Fibroblast of villous mesenchyme (primary cell): ENCODE measurements around the gene UNK. TPM values are rescaled to one million over a fixed set of nuclear protein-coding genes. Genes with fewer than 3 reads are reported as not detected.

Source experiments
- DNase-seq: peaks from one replicate; pipeline ENCODE4 v3.0.0-alpha.2; 2010; ENCODE audit warnings: low read depth
- H3K4me3 ChIP-seq: 2 replicates; pipeline ENCODE4 v1.5.1; 2011; ENCODE audit warnings: low read depth, mild to moderate bottlenecking, low read length
- total RNA-seq: library from RNA; depleted of rRNA; stranded (reverse); fragments of >200 nt; gene quantifications from 2 replicates; pipeline ENCODE4 v1.2.3, GENCODE V29; 2012
- TF ChIP-seq, protein P1 (sequence below): IDR thresholded peaks from 2 replicates; pipeline ENCODE4 v1.5.1; 2012; ENCODE audit warnings: low read depth, mild to moderate bottlenecking, low read length; ENCODE audit not compliant: insufficient read depth

The UNK gene
- 19.9 and 23.5 TPM in 2 replicates for total RNA-seq

DNA sequence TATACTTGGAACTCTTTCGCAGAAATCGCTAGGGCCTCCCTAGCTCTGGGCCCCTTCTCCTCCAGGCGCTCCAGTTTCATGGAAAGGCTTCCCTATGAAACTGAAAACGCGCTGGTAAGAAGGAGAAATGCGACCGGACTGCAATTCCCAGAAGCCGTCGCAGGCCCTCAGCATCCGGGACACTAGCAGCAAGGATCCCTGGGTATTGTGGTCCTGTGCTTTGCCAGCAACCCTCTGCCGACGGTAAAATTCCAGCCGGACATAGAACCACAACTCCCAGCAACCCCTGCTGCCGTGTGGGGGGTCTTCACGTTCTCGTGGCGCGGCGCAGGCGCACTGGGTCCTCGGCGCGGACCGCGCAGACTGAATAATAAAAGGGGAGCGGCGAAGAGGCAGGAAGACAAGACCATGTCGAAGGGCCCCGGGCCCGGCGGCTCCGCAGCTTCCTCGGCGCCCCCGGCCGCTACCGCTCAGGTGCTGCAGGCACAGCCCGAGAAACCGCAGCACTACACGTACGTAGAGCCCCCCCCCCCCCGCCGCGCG, at the start of gene UNK:
Gene UNK, plus strand, starts transcription at position 334 of the 543 bp plus-strand sequence. Its CDS starts 75 bp downstream, at position 409.
- DNase-seq = peak; percentile 100
- peak within 1 kb of the TSS; percentile 67 for H3K4me3 ChIP-seq
- TF ChIP-seq, protein P1, sequence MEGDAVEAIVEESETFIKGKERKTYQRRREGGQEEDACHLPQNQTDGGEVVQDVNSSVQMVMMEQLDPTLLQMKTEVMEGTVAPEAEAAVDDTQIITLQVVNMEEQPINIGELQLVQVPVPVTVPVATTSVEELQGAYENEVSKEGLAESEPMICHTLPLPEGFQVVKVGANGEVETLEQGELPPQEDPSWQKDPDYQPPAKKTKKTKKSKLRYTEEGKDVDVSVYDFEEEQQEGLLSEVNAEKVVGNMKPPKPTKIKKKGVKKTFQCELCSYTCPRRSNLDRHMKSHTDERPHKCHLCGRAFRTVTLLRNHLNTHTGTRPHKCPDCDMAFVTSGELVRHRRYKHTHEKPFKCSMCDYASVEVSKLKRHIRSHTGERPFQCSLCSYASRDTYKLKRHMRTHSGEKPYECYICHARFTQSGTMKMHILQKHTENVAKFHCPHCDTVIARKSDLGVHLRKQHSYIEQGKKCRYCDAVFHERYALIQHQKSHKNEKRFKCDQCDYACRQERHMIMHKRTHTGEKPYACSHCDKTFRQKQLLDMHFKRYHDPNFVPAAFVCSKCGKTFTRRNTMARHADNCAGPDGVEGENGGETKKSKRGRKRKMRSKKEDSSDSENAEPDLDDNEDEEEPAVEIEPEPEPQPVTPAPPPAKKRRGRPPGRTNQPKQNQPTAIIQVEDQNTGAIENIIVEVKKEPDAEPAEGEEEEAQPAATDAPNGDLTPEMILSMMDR = no peak

DNA sequence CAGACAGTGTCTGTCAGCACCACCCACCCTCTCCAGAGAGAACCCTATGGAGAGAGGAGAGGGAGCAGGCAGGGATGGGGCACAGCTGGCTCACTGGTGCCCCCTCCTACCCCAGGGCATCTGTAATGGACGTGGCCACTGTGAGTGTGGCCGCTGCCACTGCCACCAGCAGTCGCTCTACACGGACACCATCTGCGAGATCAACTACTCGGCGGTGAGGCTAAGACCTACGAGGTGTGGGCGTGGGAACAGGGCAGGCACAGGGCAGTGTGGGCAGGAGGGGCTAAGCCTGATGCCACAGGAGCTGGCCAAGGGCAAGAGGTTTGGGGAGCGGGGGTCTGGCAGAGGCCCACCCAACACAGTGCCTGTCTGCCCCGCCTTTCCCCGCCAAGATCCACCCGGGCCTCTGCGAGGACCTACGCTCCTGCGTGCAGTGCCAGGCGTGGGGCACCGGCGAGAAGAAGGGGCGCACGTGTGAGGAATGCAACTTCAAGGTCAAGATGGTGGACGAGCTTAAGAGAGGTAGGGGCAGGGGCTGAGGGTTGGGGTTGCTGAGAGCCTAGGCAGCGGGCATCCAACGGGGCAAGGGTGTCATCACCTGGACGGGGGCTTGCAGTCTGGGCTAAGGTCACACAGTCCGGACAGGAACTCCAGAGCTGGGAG, 48.3 kb upstream of the UNK start:
- TF ChIP-seq, protein P1 = no peak
- no peak overlapping the region for H3K4me3 ChIP-seq
- no peak for DNase-seq

DNA sequence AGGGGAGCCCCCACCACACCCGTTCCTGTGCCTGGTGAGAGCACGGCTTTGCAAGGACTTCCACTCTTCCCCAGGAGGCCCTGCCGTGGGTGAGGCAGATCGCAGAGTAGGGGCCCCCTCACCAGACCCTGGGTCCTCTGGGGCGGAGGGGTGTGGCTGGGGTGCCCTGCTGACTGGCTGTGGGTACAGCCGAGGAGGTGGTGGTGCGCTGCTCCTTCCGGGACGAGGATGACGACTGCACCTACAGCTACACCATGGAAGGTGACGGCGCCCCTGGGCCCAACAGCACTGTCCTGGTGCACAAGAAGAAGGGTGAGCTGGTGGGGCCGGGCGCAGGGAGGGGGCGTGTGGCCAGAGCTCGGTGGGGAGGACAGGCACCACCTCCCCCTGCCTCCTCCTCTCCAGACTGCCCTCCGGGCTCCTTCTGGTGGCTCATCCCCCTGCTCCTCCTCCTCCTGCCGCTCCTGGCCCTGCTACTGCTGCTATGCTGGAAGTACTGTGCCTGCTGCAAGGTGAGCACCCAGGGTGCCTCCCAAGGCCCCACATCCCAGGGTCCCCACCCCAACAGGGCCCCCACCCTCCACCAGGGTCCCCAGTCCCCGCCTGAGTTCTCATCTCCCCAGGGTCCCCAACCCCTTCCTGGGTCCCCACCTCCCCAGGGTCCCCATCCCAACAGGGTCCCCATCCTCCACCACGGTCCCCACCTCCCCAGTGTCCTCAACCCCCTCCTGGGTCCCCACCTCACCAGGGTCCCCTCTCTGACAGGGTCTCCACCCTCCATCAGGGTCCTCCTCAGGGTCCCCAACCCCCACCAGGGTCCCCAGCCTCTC, 47.3 kb upstream of the UNK start:
- no peak overlapping the region for H3K4me3 ChIP-seq
- TF ChIP-seq, protein P1 = no peak
- no peak for DNase-seq

DNA sequence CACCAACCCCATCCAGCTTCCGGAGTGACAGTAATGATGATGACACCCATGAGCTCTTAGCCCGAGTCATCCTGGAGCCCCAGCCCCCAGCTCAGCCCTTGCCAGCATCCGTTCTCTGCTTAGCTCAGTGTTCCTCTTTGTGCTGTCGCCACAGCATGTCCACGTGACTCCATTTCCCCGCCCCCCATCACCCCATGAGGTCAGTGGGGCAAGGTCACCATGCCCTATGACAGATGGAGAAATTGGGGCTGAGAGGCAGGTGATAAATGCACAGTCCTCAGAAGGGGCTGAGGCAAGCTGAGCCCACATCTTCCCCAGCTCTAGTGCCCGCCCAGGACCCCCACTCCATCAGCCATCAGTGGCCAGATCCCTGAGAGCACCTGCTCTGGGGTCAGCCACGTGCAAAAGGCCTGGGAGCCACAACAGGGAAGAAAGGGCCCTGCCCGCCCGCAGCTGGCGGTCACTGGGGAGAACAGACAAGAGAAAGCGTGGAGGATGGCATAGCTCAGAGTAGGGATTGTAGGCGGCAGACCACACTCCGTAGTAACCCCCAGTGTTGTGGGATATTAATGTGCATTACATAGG, 46.3 kb upstream of the UNK start:
- TF ChIP-seq, protein P1 = no peak
- DNase-seq = no peak
- no peak overlapping the region for H3K4me3 ChIP-seq

DNA sequence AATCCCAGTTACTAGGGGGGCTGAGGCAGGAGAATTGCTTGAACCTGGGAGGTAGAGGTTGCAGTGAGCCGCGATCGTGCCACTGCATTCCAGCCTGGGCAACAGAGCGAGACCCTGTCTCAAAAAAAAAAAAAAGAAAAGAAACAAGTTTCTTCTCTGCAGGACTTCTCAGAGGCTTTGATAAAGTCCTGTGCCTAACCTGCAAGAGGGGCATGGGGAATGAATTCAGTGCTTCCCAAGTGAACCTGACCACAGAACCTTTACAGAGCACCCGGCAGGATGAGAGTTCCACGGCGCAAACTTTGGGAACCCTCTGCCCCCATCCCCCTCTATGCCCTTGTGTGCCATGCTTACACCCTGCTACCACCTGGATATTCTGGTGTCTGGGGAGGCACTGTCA, 45.4 kb upstream of the UNK start:
- no peak for DNase-seq
- TF ChIP-seq, protein P1 = no peak

DNA sequence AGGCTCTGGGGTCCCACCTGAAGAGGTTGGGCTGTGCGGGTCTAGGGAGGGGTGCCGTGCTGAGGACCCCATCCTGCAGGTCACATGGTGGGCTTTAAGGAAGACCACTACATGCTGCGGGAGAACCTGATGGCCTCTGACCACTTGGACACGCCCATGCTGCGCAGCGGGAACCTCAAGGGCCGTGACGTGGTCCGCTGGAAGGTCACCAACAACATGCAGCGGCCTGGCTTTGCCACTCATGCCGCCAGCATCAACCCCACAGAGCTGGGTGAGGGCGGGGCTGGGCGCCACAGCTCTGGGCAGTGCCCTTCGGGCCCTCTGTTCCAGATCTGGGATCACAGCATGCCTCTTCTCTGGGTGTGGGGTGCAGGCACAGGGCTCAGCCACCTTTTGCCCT, 44.8 kb upstream of the UNK start:
- TF ChIP-seq, protein P1 = no peak
- no peak overlapping the region for H3K4me3 ChIP-seq
- no peak for DNase-seq

More for the DNA sequence above, 45.4 kb upstream of the UNK start:
- H3K4me3 ChIP-seq = no peak overlapping the region
